ENCODE results near the gene IL12RB1. TPM values are rescaled to one million over a fixed set of nuclear protein-coding genes. Genes with fewer than 3 reads are reported as not detected.
A peak's percentile ranks its signal among the peaks of the same experiment; 100 is the strongest.

Gene IL12RB1
- total RNA-seq, 1 donor from 2014 or later = not detected

- TF ChIP-seq CTCF (conservative IDR thresholded peaks at IDR 0.05; ENCODE audit: low read depth, low read length) = no peak
- no peak for DNase-seq (ENCODE audit: low read depth)
- H3K4me3 ChIP-seq (ENCODE audit: low read depth, low read length) = no peak overlapping the region
These were observed 34.8 kb downstream of the IL12RB1 start for GRCh38 chr19:18051887-18052286.

- no peak for DNase-seq (ENCODE audit: low read depth)
- TF ChIP-seq CTCF (conservative IDR thresholded peaks at IDR 0.05; ENCODE audit: low read depth, low read length) = no peak
- no peak overlapping the region for H3K4me3 ChIP-seq (ENCODE audit: low read depth, low read length)
These were observed 37.3 kb downstream of the IL12RB1 start for GRCh38 chr19:18049385-18049784.

GRCh38 chr19:18046059-18046718 lies 40.5 kb downstream of the IL12RB1 start:
- no peak for TF ChIP-seq CTCF (conservative IDR thresholded peaks at IDR 0.05; ENCODE audit: low read depth, low read length)
- DNase-seq (ENCODE audit: low read depth) = no peak
- no peak overlapping the region for H3K4me3 ChIP-seq (ENCODE audit: low read depth, low read length)

GRCh38 chr19:18045307-18046050 lies 41.3 kb downstream of the IL12RB1 start:
- peak overlapping the region; percentile 35 for H3K4me3 ChIP-seq (ENCODE audit: low read depth, low read length)

GRCh38 chr19:18044825-18045304 lies 41.9 kb downstream of the IL12RB1 start:
- no peak for TF ChIP-seq CTCF (conservative IDR thresholded peaks at IDR 0.05; ENCODE audit: low read depth, low read length)
- DNase-seq (ENCODE audit: low read depth) = no peak
- H3K4me3 ChIP-seq (ENCODE audit: low read depth, low read length) = peak overlapping the region; percentile 35

More at GRCh38 chr19:18045307-18046050, 41.3 kb downstream of the IL12RB1 start:
- no peak for DNase-seq (ENCODE audit: low read depth)
- TF ChIP-seq CTCF (conservative IDR thresholded peaks at IDR 0.05; ENCODE audit: low read depth, low read length) = no peak

GRCh38 chr19:18043676-18044075 lies 43.1 kb downstream of the IL12RB1 start:
- DNase-seq (ENCODE audit: low read depth) = no peak
- no peak overlapping the region for H3K4me3 ChIP-seq (ENCODE audit: low read depth, low read length)
- TF ChIP-seq CTCF (conservative IDR thresholded peaks at IDR 0.05; ENCODE audit: low read depth, low read length) = no peak

Measured in epithelial cell of proximal tubule (primary cell).